PC-3 (cell line): Measurements from ENCODE around the gene LMAN2L.

Experiments
- CTCF ChIP-seq: fragments of 300-600 bp; sonication (generic); conservative IDR thresholded peaks from 2 replicates; pipeline ENCODE4 v1.5.1; 2017; ENCODE audit warnings: antibody characterized with exemption, low read depth, mild to moderate bottlenecking, low read length
- EZH2 ChIP-seq: fragments of 300-600 bp; sonication (generic); IDR thresholded peaks from one replicate; pipeline ENCODE4 v1.6.1; 2017; ENCODE audit warnings: antibody characterized with exemption, mild to moderate bottlenecking, low read length; ENCODE audit not compliant: unreplicated experiment

DNA sequence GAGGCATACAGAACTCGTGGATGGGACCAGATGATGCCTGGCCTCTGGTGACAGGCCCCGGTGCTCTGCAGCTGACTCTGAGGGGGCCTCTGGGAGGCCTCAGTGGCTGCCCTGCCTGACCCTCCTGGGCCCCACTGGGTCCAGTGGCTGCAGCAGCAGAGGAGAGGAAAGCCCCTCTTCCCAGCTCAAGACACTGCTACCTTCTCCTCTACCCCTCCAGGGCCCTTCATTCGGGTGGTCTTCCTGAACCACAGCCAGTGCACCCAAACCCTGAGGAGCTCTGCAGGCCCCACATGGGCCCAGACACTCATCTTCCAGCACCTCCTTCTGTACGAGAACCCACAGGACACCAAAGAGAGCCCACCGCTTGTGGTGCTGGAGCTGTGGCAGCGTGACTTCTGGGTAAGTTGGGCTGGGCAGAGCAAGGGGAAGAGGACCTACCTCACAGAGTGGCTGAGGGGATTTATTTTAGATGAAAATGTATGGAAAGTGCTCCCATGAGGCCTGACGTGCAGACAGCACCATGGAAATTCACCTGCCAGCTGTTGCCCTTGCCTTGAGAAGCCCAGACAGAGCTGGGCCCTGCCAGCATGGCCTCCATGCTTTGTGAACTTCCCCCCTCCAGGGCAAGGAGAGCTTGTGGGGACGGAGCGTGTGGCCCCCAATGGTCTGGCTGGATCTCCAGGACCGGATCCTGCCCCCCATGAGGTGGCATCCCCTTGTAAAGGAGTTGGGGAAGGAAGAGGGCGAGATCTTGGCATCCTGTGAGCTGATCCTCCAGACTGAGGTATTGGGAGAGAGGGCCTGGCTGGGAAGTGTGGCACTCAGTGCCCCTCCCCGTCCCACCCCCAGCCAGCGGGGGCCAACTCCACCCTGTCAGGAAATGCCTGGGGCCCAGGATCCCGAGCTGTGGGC is 46.3 kb downstream of the LMAN2L start:
- TF ChIP-seq EZH2 (no peak), CTCF (no peak)
